ENCODE measurements around the gene PDE8A.
A peak's percentile ranks its signal among the peaks of the same experiment; 100 is the strongest.

PDE8A gene, protein sequence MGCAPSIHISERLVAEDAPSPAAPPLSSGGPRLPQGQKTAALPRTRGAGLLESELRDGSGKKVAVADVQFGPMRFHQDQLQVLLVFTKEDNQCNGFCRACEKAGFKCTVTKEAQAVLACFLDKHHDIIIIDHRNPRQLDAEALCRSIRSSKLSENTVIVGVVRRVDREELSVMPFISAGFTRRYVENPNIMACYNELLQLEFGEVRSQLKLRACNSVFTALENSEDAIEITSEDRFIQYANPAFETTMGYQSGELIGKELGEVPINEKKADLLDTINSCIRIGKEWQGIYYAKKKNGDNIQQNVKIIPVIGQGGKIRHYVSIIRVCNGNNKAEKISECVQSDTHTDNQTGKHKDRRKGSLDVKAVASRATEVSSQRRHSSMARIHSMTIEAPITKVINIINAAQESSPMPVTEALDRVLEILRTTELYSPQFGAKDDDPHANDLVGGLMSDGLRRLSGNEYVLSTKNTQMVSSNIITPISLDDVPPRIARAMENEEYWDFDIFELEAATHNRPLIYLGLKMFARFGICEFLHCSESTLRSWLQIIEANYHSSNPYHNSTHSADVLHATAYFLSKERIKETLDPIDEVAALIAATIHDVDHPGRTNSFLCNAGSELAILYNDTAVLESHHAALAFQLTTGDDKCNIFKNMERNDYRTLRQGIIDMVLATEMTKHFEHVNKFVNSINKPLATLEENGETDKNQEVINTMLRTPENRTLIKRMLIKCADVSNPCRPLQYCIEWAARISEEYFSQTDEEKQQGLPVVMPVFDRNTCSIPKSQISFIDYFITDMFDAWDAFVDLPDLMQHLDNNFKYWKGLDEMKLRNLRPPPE

DNA sequence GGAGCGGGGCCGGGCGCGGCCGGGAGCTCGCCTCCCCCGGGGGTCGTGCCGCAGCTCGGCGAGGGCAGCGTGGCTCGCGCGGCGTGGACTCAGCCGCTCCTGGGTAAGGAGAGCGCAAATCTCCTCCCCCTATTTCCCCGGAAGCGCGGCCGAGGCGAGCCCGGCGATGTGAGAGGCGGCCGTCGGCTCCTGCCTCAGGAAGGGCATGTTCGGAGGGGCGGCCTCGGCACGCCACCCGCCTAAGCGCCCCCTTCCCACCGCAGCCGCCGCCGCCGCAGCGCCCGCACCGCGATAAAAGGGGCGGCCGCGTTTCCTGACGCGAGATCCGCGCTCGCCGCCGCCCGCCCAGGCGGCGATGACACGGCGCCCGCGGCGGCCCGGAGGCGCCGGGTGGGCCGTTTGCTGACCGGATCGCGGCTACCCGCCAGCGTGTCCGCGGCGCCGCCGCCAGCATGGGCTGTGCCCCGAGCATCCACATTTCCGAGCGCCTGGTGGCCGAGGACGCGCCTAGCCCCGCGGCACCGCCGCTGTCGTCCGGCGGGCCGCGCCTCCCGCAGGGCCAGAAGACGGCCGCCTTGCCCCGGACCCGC, at the start of gene PDE8A:
Gene PDE8A, plus strand, starts transcription at position 146 of the 590 bp plus-strand sequence. Its CDS starts 307 bp downstream, at position 453.
- H3K9me3 Mint-ChIP-seq, result no peaks in the 10 kb centered on the region
- H3K27ac Mint-ChIP-seq, result peak within 1 kb of the TSS; percentile 98
- peak within 1 kb of the TSS; percentile 93 for H3K4me3 Mint-ChIP-seq
- DNase-seq, result no peak
- peaks cover 49% of the 10 kb centered on the region for H3K4me1 Mint-ChIP-seq (ENCODE audit: low read depth)
- no peaks in the 10 kb centered on the region for H3K27me3 Mint-ChIP-seq
- peaks cover 7% of the 10 kb centered on the region for H3K36me3 Mint-ChIP-seq (ENCODE audit: low read depth)

DNA sequence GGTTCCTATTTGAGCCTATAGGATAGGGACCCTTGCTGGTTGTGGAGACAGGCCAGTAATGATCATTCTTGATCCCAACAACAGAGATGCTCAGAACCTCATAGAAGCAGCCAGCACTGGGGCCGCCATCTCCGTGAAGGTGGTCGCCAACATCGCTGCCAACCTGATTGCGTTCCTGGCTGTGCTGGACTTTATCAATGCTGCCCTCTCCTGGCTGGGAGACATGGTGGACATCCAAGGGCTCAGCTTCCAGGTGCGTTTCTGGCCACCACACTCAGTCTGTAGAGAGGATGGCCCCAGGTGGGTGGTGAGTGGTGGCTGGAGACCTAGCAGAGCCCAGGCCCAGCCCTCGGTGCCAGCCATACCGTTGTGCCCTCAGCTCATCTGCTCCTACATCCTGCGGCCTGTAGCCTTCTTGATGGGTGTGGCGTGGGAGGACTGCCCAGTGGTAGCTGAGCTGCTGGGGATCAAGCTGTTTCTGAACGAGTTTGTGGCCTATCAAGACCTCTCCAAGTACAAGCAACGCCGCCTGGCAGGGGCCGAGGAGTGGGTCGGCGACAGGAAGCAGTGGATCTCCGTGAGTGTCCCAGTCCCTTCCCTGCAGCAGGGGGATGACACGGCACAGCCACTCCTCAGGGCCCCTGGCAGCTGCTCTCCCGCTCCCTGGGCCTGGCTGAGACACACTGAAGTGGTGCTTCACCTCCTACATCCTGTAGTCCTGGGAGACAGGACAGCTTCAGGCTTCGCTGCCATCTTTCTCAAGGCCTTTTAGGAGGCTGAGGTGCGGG, 46.5 kb upstream of the PDE8A start:
- H3K4me1 Mint-ChIP-seq (ENCODE audit: low read depth), result peaks cover 2% of the 10 kb centered on the region
- no peak overlapping the region for H3K4me3 Mint-ChIP-seq
- H3K27me3 Mint-ChIP-seq, result no peaks in the 10 kb centered on the region

DNA sequence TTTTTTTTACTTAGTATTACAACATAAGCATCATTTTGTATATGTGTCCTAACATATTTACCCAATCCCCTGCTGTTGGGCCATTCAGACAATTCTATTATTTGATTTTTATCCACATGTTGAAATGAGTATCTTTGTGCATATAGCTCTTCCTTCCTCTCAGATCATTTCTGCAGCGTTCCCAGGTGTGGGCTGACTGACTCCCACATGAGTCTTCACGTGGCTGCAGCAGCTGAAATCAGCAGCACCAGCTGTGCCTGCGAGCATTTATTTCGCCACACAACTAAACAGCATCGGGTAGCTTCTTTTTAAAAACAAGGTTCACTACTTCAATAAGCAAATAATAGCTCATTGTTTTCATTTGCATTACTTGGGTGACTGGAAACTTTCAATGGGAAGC, 44.5 kb upstream of the PDE8A start:
- DNase-seq, result no peak
- Mint-ChIP-seq H3K9me3 (no peaks in the 10 kb centered on the region), H3K36me3 (ENCODE audit: low read depth) (no peaks in the 10 kb centered on the region), H3K27ac (no peak overlapping the region), H3K4me1 (ENCODE audit: low read depth) (peaks cover 2% of the 10 kb centered on the region), H3K4me3 (no peak overlapping the region), H3K27me3 (no peaks in the 10 kb centered on the region)

More for the DNA sequence above, 46.5 kb upstream of the PDE8A start:
- DNase-seq, result no peak
- no peak overlapping the region for H3K27ac Mint-ChIP-seq
- no peaks in the 10 kb centered on the region for H3K36me3 Mint-ChIP-seq (ENCODE audit: low read depth)
- no peaks in the 10 kb centered on the region for H3K9me3 Mint-ChIP-seq

DNA sequence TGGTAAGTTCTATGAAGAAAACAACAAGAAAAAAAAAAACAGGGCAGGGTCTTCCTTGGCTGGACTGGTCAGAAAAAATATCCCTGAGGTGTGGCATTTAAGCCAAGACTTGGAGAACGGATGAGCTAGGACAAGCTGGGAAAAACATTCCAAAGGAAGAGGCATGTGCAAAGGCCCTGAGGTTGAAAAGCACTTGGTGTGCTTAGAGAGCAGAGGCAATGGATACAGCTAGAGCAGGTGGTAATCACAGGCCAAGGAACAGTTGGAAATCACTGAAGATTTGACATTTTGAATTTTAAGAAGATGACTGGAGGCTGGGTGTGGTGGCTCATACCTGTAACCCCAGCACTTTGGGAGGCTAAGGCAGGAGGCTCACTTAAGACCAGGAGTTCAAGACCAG, 42.9 kb upstream of the PDE8A start:
- Mint-ChIP-seq H3K36me3 (ENCODE audit: low read depth) (no peaks in the 10 kb centered on the region), H3K27me3 (no peaks in the 10 kb centered on the region), H3K4me1 (ENCODE audit: low read depth) (peaks cover 2% of the 10 kb centered on the region), H3K27ac (no peak overlapping the region), H3K9me3 (no peaks in the 10 kb centered on the region), H3K4me3 (no peak overlapping the region)
- DNase-seq, result no peak

DNA sequence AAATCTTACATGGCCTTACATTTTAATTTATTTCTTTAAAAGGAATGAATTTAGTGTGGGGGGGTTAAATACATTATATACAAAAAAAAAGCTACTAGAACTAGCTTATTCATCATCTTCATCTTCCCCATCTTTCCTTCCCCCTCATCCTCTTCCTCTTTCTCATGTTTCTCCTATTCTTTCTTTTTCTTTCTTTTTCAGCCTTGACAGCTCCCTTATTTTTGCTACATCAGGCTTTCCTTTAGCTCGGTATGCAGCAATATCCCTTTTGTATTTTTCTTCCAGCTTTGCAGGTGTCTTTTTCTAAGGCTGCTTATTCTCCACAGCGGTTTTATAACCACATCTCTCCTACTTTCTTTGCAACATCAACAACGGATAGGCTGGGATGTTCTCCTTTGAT, 41.3 kb upstream of the PDE8A start:
- Mint-ChIP-seq H3K27me3 (no peaks in the 10 kb centered on the region), H3K36me3 (ENCODE audit: low read depth) (no peaks in the 10 kb centered on the region), H3K4me1 (ENCODE audit: low read depth) (peaks cover 2% of the 10 kb centered on the region), H3K27ac (no peak overlapping the region), H3K4me3 (no peak overlapping the region), H3K9me3 (no peaks in the 10 kb centered on the region)
- no peak for DNase-seq

DNA sequence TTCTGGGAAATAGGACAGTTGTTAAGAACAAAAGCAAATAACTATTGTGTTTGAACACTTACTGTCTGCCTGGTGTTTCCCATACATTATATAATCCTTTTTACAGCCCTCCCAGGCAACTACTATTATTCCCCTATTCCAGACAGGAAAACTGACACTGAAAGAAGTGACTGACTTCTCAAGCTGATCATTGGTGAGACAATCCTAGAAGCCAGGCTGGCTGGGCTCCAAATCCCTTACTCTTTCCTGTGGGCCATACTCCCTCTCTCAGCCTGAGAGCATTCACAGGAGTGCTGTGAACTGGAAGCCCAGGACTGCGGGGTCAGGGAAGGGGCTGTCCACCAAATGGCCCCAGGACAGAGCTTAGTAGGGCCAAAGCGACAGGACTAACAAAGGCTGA, 39.2 kb upstream of the PDE8A start:
- Mint-ChIP-seq H3K9me3 (no peaks in the 10 kb centered on the region), H3K27ac (no peak overlapping the region), H3K4me1 (ENCODE audit: low read depth) (no peaks in the 10 kb centered on the region), H3K4me3 (no peak overlapping the region), H3K36me3 (ENCODE audit: low read depth) (no peaks in the 10 kb centered on the region), H3K27me3 (no peaks in the 10 kb centered on the region)
- DNase-seq, result no peak

DNA sequence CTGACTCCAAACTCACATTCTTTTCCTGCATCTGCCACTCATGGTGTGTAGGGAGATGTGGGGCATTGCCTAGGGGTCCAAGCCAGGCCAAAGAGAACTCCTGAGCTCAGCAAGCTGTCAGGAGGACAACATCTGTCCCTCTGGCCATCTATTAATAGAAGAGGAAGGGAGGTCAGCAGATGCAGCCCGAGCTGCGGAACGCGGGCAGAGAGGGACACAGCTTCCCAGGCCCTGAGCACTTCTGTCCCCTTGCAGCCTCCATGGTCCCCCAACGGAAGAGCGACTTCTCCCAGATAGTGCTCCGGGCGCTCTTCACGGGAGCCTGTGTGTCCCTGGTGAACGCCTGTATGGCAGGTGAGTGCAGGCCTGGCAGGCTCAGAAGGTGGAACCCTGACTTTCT, 37.3 kb upstream of the PDE8A start:
- H3K27ac Mint-ChIP-seq, result no peak overlapping the region
- DNase-seq, result no peak
- H3K27me3 Mint-ChIP-seq, result no peaks in the 10 kb centered on the region
- H3K9me3 Mint-ChIP-seq, result no peaks in the 10 kb centered on the region
- no peak overlapping the region for H3K4me3 Mint-ChIP-seq
- no peaks in the 10 kb centered on the region for H3K36me3 Mint-ChIP-seq (ENCODE audit: low read depth)
- H3K4me1 Mint-ChIP-seq (ENCODE audit: low read depth), result no peaks in the 10 kb centered on the region

DNA sequence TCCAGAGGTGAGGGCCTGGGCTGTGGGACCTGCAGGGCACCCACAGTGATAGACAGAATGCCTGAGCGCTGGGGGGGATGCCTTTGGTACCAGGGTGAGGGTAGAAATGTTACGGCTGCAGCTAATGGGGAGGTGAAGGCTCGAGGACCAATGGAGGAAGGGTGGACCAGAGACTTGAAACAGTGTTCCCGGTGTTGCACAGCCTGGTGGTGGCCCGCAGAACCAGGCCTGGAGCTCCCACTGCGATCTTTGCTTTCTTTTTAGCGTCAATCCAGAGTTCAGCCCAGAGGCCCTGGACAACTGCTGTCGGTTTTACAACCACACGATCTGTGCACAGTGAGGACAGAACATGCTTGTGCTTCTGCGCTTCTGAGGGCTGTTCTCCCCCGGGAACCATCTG, 36.8 kb upstream of the PDE8A start:
- H3K36me3 Mint-ChIP-seq (ENCODE audit: low read depth), result no peaks in the 10 kb centered on the region
- H3K27me3 Mint-ChIP-seq, result no peaks in the 10 kb centered on the region
- H3K4me3 Mint-ChIP-seq, result no peak overlapping the region
- no peaks in the 10 kb centered on the region for H3K4me1 Mint-ChIP-seq (ENCODE audit: low read depth)
- no peak overlapping the region for H3K27ac Mint-ChIP-seq
- DNase-seq, result no peak
- no peaks in the 10 kb centered on the region for H3K9me3 Mint-ChIP-seq

DNA sequence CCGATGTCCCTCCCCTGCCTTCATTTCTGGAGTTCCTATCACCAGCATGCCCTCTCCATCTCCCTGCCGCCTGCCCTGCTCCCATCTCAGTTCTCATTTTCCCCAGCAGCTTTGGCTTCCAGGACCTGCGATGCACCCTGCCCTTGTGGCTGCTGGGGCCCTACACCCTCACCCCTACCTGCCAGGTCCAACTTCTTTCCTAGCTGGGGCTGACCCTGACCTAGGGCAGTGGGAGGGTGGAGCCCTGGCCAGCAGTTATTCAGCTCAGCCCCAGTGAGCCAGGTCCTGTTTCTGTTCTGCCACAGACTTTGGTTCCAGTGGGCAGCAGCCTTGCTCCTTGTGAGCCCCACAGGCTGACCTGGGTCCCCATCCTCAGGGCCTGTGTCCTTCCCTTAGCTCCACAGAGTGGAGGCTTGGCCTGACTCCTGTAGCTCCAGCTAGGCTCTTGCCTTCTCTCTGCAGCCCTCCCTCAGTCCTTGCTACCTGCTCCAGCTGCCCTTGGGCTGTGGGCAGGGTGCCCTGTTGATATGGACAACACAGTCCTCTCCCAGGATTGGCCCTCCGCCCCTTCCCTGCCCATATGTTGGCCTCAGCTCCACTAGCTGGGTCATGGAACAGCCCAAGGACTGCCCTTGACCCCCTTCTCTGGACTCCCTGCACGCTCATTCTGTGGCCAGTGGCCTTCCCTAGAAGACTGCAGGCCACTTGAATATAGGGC, 34.7 kb upstream of the PDE8A start:
- Mint-ChIP-seq H3K4me1 (ENCODE audit: low read depth) (no peaks in the 10 kb centered on the region), H3K27ac (no peak overlapping the region), H3K36me3 (ENCODE audit: low read depth) (no peaks in the 10 kb centered on the region), H3K4me3 (no peak overlapping the region), H3K27me3 (no peaks in the 10 kb centered on the region), H3K9me3 (no peaks in the 10 kb centered on the region)
- DNase-seq, result no peak

DNA sequence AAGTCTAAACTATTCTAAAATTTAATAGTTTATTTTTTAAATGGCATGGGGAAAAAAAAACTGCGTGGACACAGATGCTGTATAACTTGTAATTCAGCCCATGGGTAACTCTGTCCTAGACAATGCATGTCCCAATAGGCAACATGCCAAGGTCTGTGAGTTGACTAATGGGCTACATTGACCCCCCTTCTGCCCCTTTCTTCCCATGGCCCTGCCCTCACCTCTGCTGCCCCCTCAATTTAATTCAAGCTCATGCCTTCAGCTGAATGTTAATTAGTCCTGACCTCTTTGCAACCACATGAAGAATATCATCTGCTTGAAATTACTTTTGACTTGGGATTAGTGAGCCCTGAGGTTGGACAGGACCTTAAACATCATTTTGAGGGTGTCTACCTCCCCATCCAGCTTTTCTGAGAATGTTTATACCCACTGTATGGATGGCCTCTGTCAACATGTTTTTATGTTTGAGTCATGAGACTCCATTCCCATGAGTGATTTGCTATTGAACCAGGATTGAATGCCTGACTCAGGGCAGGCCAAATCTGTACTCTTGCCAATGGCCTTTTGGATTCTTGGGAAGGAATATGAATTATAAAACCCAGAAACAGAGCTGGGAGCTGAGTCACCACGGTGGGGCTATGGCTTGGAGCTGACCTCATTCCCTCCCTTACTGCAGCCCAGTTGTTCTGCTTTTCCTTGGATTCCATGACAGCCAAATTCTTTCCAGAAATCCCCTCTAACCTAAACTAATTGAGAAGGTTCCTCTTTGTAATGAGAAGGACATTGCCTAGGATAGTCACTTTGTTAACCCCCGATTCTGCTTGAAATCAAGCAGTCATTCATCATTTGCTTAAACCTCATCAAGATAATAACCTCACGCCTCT, 33.5 kb upstream of the PDE8A start:
- no peak for DNase-seq
- Mint-ChIP-seq H3K27ac (no peak overlapping the region), H3K4me3 (no peak overlapping the region), H3K4me1 (ENCODE audit: low read depth) (no peaks in the 10 kb centered on the region), H3K36me3 (ENCODE audit: low read depth) (no peaks in the 10 kb centered on the region), H3K27me3 (no peaks in the 10 kb centered on the region), H3K9me3 (no peaks in the 10 kb centered on the region)

DNA sequence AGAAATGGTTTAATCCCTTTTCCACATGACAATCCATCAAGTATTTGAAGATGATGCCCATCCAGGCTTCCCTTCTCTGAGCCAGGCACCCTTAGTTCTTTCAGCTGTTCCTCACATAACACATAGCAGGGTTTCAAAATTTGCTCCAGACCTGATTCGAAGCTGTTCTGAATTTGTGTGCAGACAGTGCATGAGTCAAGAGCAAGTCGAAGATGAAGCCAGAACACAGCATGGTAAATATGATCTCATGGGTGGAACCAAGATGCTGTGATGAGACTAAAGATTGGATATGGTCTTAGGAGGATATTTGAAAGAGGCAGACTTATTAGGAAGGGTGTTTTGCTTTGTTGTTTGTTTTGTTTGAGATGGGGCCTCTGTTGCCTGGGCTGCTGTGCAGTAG, 32.6 kb upstream of the PDE8A start:
- DNase-seq, result no peak
- H3K27ac Mint-ChIP-seq, result no peak overlapping the region
- H3K27me3 Mint-ChIP-seq, result no peaks in the 10 kb centered on the region
- no peak overlapping the region for H3K4me3 Mint-ChIP-seq
- no peaks in the 10 kb centered on the region for H3K36me3 Mint-ChIP-seq (ENCODE audit: low read depth)
- H3K9me3 Mint-ChIP-seq, result no peaks in the 10 kb centered on the region
- H3K4me1 Mint-ChIP-seq (ENCODE audit: low read depth), result no peaks in the 10 kb centered on the region

DNA sequence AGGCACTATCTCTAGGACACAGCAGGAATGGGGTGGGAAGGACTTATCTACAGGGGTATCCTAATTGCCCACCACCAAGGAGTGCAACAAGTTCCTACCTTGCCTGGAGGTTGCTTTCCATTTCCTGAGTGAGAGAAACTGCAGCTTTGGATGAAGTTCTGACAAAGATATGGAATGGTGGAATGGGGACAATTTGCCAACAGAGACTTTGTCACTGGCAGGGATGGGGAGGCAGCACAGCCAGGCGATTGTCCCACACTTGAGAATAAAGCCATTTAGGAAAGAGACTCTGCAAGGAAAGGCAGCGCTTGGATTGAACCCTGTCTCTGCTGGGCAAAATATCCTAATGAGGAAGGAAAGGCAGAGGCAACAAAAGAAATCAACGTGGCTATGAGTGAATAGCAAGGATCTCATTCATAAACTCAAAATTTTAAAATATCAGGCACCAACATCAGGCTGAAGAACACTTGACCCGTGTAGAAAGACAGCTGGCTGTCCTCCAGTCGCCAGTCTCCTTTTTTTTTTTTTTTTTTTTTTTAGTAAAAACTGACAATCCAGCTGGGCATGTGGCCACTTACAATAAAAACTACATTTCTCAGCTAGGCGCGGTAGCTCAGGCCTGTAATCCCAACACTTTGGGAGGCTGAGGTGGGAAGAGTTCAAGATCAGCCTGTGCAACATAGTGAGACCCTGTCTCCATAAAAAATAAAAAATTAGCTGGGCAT, 31.6 kb upstream of the PDE8A start:
- Mint-ChIP-seq H3K9me3 (no peaks in the 10 kb centered on the region), H3K27ac (no peak overlapping the region), H3K4me1 (ENCODE audit: low read depth) (no peaks in the 10 kb centered on the region), H3K27me3 (no peaks in the 10 kb centered on the region), H3K4me3 (no peak overlapping the region), H3K36me3 (ENCODE audit: low read depth) (no peaks in the 10 kb centered on the region)
- no peak for DNase-seq
